K562 (cell line): ENCODE data around the gene TIMM50. TPM values are rescaled to one million over a fixed set of nuclear protein-coding genes. Genes with fewer than 3 reads are reported as not detected.

Experiments
- C11orf30 ChIP-seq: fragments of 450-650 bp; IDR thresholded peaks from 2 replicates; pipeline ENCODE4 v1.6.1; 2016; ENCODE audit warnings: low read depth, mild to moderate bottlenecking
- CC2D1A ChIP-seq: fragments of 450-650 bp; IDR thresholded peaks from 2 replicates; pipeline ENCODE4 v1.6.1; 2017; ENCODE audit warnings: mild to moderate bottlenecking
- CHD2 ChIP-seq: IDR thresholded peaks from 2 replicates; pipeline ENCODE4 v1.6.1; 2011; ENCODE audit warnings: low read depth, low read length
- EP300 ChIP-seq: IDR thresholded peaks from 2 replicates; pipeline ENCODE4 v1.6.1; 2012; ENCODE audit warnings: low read length, improper control_type of control experiment
- ETV5 ChIP-seq: sonication (generic); formaldehyde crosslinking; IDR thresholded peaks from 2 replicates; pipeline ENCODE4 v1.4.0; 2020; ENCODE audit warnings: low read depth, mild to moderate bottlenecking, missing genetic modification reagents
- HMGN3 ChIP-seq: IDR thresholded peaks from 2 replicates; pipeline ENCODE4 v1.6.1; 2011; ENCODE audit warnings: borderline replicate concordance, low read depth, mild to moderate bottlenecking, mixed read lengths, low read length; ENCODE audit not compliant: insufficient read length; ENCODE audit errors: extremely low read depth
- PHF21A ChIP-seq: fragments of 450-650 bp; IDR thresholded peaks from 2 replicates; pipeline ENCODE4 v1.6.1; 2017; ENCODE audit warnings: low read depth, borderline replicate concordance
- POLR2B ChIP-seq: fragments of 450-650 bp; IDR thresholded peaks from 2 replicates; pipeline ENCODE4 v1.6.1; 2018; ENCODE audit warnings: low read depth; ENCODE audit not compliant: partially characterized antibody
- RFX7 ChIP-seq: fragments of 250-450 bp; sonication (Bioruptor Pico); IDR thresholded peaks from 2 replicates; pipeline ENCODE4 v1.5.1; 2021; ENCODE audit warnings: mild to moderate bottlenecking
- SOX6 ChIP-seq: fragments of 450-650 bp; IDR thresholded peaks from 2 replicates; pipeline ENCODE4 v1.6.1; 2014; ENCODE audit warnings: mild to moderate bottlenecking
- ZNF24 ChIP-seq: fragments of 450-650 bp; IDR thresholded peaks from 2 replicates; pipeline ENCODE4 v1.6.1; 2016
- polyA plus RNA-seq, 8 experiments: library from polyadenylated mRNA; depleted of rRNA in 4 of 8; stranded (reverse) in 5 of 8; unstranded in 3 of 8; fragments of >200 nt; fragmentation: Nextera tagmentation in 2 of 8; fragmentation: Illumina TruSeq in 1 of 8; extraction: Ambion mirVana in 2 of 8; extraction: Trizol in 1 of 8; gene quantifications; 2 replicates each; pipeline versions ENCODE4 v1.2.1 to v1.2.3, GENCODE V29; 2011 to 2014; ENCODE audit warnings: inconsistent platforms in 1 of 8, missing spikeins in 1 of 8
- total RNA-seq, 7 experiments: library from RNA; depleted of rRNA in 6 of 7; stranded (reverse); fragments of >200 nt in 6 of 7; fragmentation: Illumina TruSeq in 2 of 7; extraction: Trizol in 2 of 7; gene quantifications; 2 replicates each; pipeline versions ENCODE4 v1.2.1 to v1.2.3, GENCODE V29; 2011 to 2021; ENCODE audit warnings: low replicate concordance in 1 of 7
- TF ChIP-seq, protein P1 (sequence below): fragments of 450-650 bp; IDR thresholded peaks from 2 replicates; pipeline ENCODE4 v1.6.1; 2016; ENCODE audit warnings: low read depth
- TF ChIP-seq, protein P2 (sequence below): sonication (generic); formaldehyde crosslinking; IDR thresholded peaks from 2 replicates; pipeline ENCODE4 v1.8.1; 2023; ENCODE audit warnings: mild to moderate bottlenecking, missing genetic modification reagents
- TF ChIP-seq, protein P3 (sequence below), 2 experiments: fragments of 150-350 bp in 1 of 2; IDR thresholded peaks; 2 replicates each; pipeline ENCODE4 v1.6.1; 2012 to 2016; ENCODE audit warnings: low read depth in 2 of 2, low read length in 2 of 2, mild to moderate bottlenecking in 1 of 2, moderate library complexity in 1 of 2

The TIMM50 gene
- total and polyA plus RNA-seq, 9 of the 15 experiments (the other 6 are each of a cell fraction or from before 2014, with no cell fraction given): 28.3 to 221 (median 170) TPM

DNA sequence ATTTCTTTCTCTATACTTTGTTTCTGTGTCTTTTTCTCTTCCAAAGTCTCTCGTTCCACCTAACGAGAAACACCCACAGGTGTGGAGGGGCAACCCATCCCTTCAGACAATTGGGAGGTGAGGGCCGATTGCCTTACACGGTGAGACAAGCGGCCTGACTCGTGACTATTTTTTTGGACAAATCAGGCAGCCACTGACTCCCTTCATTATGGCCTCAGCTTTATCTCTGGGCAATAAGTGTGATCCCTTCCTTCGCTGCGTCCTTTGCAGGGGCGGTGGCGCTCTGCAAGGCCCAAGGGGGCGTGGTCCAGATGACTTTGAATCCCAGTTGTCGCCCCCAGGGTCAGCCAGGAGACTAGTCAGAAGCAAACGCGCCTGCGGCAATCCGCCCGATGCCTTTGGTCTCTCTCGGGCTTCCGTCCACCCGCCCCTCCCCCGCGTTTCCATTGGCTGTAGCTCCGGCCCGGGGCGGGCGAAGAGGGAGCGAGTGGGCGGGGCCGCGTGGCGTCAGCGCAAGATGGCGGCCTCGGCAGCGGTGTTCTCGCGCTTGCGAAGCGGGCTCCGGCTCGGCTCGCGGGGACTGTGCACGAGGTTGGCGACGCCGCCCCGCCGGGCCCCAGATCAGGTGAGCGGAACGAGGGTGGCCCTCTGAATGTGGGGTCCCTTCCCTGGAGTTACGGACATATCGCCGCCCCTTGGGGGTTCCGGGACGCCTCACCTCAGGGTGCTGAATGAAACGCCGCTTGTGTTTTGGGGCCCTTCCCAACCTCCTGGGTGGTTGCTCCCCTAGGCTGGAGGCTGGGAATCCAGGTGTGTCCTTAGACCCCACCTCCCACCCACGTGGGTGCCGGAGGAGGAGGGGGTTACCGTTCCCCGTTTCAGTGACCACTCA lies at the start of gene TIMM50 (continued):
- TF ChIP-seq, protein P1, sequence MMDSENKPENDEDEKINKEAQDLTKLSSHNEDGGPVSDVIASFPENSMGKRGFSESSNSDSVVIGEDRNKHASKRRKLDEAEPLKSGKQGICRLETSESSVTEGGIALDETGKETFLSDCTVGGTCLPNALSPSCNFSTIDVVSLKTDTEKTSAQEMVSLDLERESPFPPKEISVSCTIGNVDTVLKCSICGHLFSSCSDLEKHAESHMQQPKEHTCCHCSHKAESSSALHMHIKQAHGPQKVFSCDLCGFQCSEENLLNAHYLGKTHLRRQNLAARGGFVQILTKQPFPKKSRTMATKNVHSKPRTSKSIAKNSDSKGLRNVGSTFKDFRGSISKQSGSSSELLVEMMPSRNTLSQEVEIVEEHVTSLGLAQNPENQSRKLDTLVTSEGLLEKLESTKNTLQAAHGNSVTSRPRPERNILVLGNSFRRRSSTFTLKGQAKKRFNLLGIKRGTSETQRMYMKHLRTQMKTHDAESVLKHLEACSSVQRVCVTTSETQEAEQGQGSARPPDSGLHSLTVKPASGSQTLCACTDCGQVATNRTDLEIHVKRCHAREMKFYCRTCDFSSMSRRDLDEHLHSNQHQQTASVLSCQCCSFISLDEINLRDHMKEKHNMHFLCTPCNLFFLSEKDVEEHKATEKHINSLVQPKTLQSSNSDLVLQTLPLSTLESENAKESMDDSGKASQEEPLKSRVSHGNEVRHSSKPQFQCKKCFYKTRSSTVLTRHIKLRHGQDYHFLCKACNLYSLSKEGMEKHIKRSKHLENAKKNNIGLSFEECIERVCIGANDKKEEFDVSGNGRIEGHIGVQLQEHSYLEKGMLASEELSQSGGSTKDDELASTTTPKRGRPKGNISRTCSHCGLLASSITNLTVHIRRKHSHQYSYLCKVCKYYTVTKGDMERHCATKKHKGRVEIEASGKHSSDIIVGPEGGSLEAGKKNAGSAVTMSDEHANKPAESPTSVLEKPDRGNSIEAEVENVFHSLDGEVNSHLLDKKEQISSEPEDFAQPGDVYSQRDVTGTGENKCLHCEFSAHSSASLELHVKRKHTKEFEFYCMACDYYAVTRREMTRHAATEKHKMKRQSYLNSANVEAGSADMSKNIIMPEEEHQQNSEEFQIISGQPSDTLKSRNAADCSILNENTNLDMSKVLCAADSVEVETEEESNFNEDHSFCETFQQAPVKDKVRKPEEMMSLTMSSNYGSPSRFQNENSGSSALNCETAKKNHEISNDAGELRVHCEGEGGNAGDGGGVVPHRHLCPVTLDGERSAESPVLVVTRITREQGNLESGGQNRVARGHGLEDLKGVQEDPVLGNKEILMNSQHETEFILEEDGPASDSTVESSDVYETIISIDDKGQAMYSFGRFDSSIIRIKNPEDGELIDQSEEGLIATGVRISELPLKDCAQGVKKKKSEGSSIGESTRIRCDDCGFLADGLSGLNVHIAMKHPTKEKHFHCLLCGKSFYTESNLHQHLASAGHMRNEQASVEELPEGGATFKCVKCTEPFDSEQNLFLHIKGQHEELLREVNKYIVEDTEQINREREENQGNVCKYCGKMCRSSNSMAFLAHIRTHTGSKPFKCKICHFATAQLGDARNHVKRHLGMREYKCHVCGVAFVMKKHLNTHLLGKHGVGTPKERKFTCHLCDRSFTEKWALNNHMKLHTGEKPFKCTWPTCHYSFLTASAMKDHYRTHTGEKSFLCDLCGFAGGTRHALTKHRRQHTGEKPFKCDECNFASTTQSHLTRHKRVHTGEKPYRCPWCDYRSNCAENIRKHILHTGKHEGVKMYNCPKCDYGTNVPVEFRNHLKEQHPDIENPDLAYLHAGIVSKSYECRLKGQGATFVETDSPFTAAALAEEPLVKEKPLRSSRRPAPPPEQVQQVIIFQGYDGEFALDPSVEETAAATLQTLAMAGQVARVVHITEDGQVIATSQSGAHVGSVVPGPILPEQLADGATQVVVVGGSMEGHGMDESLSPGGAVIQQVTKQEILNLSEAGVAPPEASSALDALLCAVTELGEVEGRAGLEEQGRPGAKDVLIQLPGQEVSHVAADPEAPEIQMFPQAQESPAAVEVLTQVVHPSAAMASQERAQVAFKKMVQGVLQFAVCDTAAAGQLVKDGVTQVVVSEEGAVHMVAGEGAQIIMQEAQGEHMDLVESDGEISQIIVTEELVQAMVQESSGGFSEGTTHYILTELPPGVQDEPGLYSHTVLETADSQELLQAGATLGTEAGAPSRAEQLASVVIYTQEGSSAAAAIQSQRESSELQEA: peak; percentile 99
- TF ChIP-seq CHD2 (peak; percentile 80), ZNF24 (peak; percentile 95), POLR2B (peak; percentile 55), EP300 (peak; percentile 61), C11orf30 (peak; percentile 98), HMGN3 (peak; percentile 80), ETV5 (CRISPR knock-in tag) (0 out of 2 replicates have a peak, but pooled peaks have one; percentile 38), SOX6 (peak; percentile 59; the same call in 1 of the 2 replicates), PHF21A (peak; percentile 82), CC2D1A (peak; percentile 28; the same call in 1 of the 2 replicates), RFX7 (no peak)
- TF ChIP-seq, protein P2, sequence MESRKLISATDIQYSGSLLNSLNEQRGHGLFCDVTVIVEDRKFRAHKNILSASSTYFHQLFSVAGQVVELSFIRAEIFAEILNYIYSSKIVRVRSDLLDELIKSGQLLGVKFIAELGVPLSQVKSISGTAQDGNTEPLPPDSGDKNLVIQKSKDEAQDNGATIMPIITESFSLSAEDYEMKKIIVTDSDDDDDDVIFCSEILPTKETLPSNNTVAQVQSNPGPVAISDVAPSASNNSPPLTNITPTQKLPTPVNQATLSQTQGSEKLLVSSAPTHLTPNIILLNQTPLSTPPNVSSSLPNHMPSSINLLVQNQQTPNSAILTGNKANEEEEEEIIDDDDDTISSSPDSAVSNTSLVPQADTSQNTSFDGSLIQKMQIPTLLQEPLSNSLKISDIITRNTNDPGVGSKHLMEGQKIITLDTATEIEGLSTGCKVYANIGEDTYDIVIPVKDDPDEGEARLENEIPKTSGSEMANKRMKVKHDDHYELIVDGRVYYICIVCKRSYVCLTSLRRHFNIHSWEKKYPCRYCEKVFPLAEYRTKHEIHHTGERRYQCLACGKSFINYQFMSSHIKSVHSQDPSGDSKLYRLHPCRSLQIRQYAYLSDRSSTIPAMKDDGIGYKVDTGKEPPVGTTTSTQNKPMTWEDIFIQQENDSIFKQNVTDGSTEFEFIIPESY (CRISPR knock-in tag): peak; percentile 71
- TF ChIP-seq, protein P3, sequence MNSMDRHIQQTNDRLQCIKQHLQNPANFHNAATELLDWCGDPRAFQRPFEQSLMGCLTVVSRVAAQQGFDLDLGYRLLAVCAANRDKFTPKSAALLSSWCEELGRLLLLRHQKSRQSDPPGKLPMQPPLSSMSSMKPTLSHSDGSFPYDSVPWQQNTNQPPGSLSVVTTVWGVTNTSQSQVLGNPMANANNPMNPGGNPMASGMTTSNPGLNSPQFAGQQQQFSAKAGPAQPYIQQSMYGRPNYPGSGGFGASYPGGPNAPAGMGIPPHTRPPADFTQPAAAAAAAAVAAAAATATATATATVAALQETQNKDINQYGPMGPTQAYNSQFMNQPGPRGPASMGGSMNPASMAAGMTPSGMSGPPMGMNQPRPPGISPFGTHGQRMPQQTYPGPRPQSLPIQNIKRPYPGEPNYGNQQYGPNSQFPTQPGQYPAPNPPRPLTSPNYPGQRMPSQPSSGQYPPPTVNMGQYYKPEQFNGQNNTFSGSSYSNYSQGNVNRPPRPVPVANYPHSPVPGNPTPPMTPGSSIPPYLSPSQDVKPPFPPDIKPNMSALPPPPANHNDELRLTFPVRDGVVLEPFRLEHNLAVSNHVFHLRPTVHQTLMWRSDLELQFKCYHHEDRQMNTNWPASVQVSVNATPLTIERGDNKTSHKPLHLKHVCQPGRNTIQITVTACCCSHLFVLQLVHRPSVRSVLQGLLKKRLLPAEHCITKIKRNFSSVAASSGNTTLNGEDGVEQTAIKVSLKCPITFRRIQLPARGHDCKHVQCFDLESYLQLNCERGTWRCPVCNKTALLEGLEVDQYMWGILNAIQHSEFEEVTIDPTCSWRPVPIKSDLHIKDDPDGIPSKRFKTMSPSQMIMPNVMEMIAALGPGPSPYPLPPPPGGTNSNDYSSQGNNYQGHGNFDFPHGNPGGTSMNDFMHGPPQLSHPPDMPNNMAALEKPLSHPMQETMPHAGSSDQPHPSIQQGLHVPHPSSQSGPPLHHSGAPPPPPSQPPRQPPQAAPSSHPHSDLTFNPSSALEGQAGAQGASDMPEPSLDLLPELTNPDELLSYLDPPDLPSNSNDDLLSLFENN (IDR thresholded peaks at IDR 0.05; ENCODE audit: low read depth in 2 of 2, low read length in 2 of 2): peak in 1 of 2 experiments; percentile 64; a peak in 2 of 4 replicates
